Measurements from ENCODE around the gene MAPK10. TPM values are rescaled to one million over a fixed set of nuclear protein-coding genes. Genes with fewer than 3 reads are reported as not detected.

MAPK10 gene
- total and polyA plus RNA-seq, 9 of the 15 experiments (the other 6 are each of a cell fraction or from before 2014, with no cell fraction given), result 0.10 to 0.53 (median 0.18) TPM; not detected in 4

- TF ChIP-seq RBM15 (IDR thresholded peaks at IDR 0.05; ENCODE audit: insufficient read depth, low read length) (no peak), CUX1 (CRISPR knock-in tag; IDR thresholded peaks at IDR 0.05) (no peak), NFE2L1 (tag; IDR thresholded peaks at IDR 0.05; ENCODE audit: borderline replicate concordance, low read depth) (no peak), DPF2 (IDR thresholded peaks at IDR 0.05) (no peak), ZKSCAN8 (CRISPR knock-in tag; IDR thresholded peaks at IDR 0.05) (no peak), U2AF2 (optimal IDR thresholded peaks at IDR 0.05; ENCODE audit: low read depth, low read length) (no peak), HDGF (IDR thresholded peaks at IDR 0.05) (no peak)
- Histone ChIP-seq H3K4me1 (replicated peaks in 1 of 2; ENCODE audit: control insufficient read depth in 2 of 2, insufficient read depth in 2 of 2, low read length in 2 of 2) (no peaks in the 10 kb centered on the region; a peak in 1 of 5 replicates), H3K9me3 (replicated peaks; ENCODE audit: control insufficient read depth, insufficient read depth, low read depth, low read length) (no peaks in the 10 kb centered on the region), H3K36me3 (ENCODE audit: control insufficient read depth, insufficient read depth, low read length) (no peaks in the 10 kb centered on the region), H4K20me1 (replicated peaks; ENCODE audit: control insufficient read depth, insufficient read depth, low read length) (no peaks in the 10 kb centered on the region), H3K9me1 (ENCODE audit: control insufficient read depth, insufficient read depth, low read length) (no peaks in the 10 kb centered on the region), H3K4me2 (ENCODE audit: insufficient read depth, low read length) (no peak overlapping the region), H3K9ac (ENCODE audit: insufficient read depth in 1 of 2, low read depth in 2 of 2, low read length in 2 of 2) (no peak overlapping the region), H3K27ac (ENCODE audit: extremely low read depth, low read depth, low read length) (no peak overlapping the region), H2AFZ (ENCODE audit: low read depth, low read length) (no peak overlapping the region), H3K27me3 (ENCODE audit: control insufficient read depth in 2 of 2, insufficient read depth in 2 of 2, low read length in 2 of 2) (no peaks in the 10 kb centered on the region), H3K79me2 (ENCODE audit: control insufficient read depth, insufficient read depth, low read length) (no peaks in the 10 kb centered on the region), H3K4me3 (no peak overlapping the region)
- in situ Hi-C loops (cut with MboI) (no loop called here), intact Hi-C loops (cut with micrococcal nuclease) (no loop called here)
- BruUV-seq (replicated peaks), result no TSS peak
- WGBS (ENCODE audit: insufficient coverage, low coverage, missing lambda C conversion rate), result 0% methylated on average over 2 of the region's 2 CpGs
- ChIA-PET CTCF (ENCODE audit: low intra/inter-chr PET ratio) (no interaction called here), POLR2A (no interaction called here)
- no peak for ATAC-seq
- no peak for DNase-seq (ENCODE audit: extremely low read depth in 1 of 4, low spot score in 3 of 4)
- no peak for FAIRE-seq
These were observed 228.4 kb downstream of the MAPK10 start for GRCh38 chr4:86131456-86131855.
